ENCODE results near the gene HDDC3.
A peak's percentile ranks its signal among the peaks of the same experiment; 100 is the strongest.
"Not testable (repeated sequence)": the region's sequence is repeated elsewhere in the genome, so short reads cannot be mapped to it uniquely, and the experiment has no call there.

Gene HDDC3

DNA sequence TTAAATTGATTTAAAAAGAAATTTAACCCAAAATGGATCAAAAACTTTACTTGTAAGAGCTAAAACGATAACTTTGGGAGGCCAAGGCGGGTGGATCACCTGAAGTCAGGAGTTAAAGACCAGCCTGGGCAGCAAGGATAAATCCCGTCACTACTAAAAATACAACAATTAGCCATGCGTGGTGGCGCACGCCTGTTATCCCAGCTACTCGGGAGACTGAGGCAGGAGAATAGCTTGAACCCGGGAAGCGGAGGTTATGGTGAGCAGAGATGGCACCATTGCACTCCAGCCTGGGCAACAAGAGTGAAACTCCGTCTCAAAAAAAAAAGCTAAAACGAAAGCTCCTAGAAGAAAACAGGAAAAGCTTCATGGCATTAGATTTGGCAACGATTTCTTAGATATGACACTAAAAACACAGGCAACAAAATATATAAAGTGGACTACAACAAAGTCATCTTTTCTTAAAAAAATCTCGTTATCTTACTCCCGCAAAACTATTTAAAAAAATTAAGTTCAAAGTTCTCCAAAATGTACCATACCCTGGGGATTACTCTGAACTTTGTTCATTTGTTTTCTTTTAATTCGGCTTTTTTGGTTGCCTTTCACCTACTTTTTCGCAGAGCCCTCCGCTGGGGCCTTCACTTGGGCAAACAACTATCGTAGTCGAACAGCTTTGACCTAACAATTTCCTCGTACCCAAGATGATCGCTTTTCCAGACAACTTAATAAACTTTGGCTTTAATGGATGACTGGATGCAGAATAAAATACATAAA is 2.9 kb downstream of the HDDC3 start:
- no peak for DNase-seq

DNA sequence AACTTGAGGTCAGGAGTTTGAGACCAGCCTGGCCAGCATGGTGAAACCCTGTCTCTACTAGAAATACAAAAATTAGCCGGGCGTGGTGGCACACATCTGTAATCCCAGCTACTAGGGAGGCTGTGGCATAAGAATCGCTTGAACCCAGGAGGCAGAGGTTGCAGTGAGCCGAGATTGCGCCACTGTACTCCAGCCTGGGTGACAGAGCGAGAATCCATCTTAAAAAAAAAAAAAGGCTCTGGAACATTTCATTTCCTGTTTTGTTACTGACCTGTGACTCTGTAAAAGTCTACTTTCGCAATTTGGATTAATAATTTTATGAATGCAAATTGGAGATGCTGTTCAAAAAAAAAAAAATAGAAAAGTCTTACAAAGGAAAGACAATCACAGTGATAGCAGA is 4.2 kb downstream of the HDDC3 start:
- not testable (repeated sequence) for DNase-seq

DNA sequence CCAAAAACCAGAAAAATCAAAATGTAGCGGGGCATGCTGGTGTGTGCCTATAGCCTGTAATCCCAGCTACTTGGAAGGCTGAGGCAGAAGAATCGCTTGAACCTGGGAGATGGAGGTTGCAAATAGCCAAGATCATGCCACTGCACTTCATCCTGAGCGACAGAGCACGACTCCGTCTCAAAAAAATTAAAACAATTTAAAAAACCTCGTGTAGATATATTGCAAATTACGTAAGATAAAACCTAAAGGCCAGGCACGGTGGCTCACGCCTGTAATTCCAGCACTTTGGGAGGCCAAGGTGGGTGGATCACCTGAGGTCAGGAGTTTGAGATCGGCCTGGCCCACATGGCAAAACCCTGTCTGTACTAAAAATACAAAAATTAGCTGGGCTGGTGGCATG is 5.6 kb downstream of the HDDC3 start:
- not testable (repeated sequence) for DNase-seq

DNA sequence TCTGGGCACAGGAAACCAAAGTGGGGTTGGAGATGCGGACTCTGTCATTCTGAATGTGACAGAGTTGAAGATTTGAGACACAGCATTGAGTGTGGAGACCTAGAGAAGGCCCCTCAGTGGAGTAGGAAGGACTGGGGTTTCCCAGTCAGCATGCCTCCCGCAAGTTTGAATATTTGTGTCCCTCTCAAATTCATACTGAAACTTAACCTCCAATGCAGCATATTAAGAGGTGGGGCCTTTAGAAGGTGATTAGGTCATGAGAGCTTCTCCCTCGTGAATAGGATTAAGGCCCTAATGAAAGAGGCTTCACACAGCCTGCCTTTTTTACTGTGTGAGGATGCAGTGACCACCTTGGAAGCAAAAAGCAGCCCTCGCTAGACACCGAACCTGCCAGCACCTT is 8.0 kb downstream of the HDDC3 start:
- no peak for DNase-seq

DNA sequence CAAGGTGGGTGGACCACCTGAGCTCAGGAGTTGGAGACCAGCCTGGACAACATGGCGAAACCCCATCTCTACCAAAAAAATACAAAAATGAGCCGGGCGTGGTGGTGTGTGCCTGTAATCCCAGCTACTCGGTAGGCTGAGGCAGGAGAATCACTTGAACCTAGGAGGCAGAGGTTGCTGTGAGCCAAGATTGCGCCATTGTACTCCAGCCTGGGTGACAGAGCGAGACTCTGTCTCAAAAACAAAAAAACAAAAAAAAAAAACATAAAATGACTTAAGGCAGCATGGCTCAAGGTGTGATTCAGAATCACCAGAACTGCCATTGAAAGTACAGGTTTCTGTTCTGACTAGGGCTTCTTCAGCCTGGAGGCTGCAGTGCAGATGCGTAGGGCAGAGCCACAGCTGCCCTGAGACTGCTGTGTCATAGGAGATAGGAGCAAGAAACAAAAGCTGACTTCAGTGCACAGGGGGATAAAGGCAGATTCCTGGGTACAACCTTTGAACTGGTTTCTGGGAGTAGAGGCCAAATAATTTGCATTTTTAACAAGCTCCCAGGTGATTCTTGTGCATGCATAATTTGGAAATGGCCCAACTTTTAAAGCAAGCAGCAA is 9.5 kb downstream of the HDDC3 start:
- not testable (repeated sequence) for DNase-seq

DNA sequence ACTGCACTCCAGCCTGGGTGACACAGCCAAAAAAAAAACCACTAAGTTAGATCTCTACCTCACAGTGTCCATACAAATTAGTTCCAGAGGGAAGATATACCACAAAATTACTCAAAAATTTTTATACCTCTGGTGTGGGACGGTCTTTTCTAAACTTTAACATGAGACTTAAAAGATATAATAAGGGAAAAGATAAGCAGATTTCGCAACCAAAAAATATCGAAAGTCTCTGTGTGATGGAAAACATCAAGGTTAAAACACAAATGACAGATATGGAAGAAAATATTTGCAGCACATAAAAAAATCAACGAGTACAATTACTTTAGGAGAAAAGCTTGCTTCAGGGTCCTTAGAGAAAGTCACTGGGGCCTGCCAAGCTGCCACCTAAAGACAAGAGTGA is 10.5 kb downstream of the HDDC3 start:
- DNase-seq = no peak

DNA sequence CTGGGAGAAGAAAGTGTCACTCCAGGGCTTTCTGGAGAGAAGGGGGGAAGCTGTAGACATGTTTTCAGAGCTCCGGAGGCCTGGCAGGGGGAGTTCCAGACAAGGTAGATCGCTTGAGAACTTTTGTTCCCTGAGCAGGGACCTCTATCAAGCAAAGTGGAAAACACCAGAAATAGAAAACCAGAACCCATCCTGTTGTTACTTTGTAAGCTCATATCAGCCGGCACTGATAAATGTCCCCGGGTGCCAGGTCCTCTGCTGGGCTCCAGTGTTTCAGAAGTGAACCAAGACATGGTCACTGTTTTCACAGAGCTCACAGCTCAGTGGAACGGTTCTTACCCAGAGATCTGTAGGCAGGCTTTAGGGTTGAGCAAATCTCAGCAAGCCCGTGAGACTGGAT is 13.5 kb downstream of the HDDC3 start:
- no peak for DNase-seq

DNA sequence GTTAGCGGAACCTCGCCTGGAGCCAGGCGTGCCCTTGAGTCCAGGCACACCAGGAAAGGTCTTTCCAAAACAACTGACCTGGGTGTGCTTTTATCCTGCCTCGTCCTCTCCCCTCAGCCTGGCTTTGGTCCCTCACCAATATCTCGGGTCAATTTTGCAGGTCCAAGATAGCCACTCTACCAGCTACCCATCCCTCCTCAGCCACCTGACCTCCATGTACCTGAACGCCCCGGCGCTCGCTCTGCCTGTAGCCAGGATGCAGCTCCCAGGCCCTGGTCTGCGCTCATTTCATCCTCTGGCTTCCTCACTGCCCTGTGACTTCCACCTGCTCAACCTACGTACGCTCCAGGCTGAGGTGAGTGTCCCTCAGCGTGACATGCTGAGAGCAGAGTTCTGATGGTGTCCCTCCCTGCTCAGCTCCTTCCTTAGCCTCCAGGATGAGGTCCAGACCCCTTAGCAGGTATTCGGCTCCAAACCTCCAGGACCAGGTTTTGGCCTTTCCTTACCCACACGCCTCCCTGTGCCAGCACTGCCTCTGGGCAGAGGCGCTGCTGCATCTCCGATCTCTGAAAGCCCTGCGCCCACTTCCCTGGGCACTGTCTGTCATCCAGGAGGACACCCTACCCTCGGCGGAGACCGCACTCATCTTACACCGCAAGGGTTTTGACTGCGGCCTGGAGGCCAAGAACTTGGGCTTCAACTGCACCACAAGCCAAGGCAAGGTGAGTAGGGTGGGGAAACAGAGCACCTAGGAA is 14.1 kb downstream of the HDDC3 start:
- no peak for DNase-seq

DNA sequence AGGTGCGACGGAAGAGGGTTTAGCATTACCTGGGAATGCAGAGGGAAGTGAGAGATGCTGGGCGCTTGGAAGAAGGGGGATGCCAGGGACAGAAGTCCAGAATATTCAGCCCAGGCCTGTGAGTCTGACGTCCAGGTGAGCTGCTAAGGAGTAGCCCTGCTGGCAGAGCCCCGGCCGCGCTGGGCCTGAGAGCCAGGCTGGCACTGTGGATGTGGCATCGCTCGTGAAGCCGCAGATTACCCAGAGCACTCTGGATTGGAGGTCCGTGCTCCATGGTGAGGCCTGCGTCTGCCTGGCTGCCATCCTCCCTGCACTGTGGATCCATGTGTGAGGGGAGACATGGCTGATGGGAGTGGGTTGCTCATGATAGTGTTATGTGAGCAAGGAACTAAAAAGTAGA is 14.8 kb downstream of the HDDC3 start:
- DNase-seq = no peak

DNA sequence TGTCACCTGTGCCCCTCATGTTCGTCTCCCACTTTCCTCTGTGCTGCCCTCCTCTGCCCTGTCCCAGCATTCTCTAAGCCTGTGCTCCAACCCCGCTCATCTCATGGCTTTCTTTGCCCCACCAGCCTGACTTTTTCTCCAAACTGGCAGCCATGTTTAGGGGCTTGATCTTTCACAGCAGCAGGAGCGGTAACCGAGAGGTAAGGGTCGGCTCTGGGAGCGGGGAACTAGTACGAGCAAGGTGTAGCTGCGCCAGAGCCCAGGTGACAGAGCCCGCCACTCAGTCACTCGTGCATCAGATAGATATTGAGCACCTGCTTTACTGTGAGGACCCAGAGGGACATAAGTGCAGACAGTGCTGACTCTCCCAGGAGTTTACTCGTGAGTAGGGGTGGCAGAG is 15.9 kb downstream of the HDDC3 start:
- no peak for DNase-seq

DNA sequence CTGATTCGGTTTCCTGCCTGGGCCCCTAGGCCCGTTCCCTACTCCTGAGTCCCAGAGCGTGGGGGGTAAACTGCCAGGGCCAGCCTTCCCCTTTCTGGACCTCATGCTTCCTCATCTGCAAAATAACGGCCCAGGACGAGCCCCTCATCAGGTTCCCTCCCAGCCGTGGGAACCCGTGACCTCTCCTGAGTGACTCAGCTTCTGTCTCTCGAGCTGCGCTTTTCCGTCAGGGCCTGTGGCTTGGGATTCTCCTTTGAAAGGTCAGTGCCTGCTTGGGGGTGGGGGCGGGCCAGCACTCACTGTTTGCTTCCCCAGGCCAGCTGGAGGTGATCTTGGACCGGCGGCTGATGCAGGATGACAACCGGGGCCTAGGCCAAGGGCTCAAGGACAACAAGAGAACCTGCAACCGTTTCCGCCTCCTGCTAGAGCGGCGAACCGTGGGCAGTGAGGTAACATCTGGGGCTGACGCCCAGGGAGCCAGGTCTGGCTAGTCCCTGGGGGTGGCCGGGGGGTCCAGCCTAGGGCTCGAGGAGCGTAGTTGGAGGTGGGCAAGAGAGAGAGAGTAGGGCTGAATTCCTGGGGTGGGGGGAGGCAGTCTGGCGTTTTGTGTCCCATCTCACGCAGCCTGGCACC is 16.4 kb downstream of the HDDC3 start:
- peak; percentile 18 for DNase-seq

DNA sequence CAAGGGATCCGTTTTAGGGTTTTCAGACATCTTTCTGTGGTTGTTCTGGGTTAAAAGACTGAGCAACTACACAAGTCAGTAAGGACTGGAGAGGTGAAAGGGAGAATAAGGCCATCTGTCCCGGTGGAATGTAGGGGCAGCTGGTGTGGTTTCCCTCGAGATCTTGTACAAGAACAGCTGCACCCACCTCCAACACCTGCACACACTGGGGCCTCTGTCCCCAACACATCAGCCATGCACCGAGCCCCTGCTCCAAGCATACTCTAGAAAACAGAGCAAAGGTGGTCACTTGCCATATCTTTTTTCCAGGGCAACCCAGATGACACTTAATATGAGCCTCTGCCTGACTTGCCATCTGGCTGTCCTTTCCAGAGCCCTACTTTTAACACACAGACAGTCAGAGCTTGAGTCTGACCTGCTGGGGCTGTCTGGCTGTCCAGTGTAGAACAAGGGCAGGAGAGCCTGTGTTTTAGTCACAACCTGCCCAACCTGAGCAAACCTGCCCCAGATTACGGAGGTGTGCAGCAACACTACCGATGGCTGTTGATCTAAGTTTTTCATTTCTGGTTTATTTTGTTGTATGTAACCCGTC is 17.0 kb downstream of the HDDC3 start:
- DNase-seq = no peak

DNA sequence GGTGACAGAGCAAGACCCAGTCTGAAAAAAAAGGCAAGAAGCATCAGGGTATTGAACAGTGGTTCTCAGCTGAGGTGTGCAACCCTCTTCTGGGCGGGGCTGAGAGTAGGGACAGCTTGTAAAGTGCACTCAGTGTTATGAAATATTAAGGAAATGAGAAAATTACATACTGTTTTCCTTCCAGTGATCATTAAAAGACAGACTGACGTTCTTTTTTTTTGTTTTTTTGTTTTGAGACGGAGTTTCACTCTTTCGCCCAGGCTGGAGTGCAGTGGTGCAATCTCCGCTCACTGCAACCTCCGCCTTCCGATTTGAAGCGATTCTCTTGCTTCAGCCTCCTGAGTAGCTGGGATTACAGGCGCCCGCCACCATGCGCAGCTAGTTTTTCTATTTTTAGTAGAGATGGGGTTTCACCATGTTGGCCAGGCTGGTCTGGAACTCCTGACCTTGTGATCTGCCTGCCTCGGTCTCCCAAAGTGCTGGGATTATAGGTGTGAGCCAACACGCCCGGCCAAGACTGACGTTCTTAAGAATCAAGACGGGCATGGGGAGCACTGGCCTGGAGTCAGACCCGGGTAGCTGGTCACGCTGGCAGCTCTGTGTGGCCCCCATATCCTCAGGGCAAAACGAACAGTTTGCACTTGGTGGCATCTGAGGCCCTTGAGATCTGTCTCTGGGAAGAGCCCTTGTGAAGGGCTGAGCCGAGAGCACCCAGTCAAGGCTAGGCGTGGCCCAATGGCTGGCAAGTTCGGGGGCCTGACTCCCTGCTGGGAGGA is 17.9 kb downstream of the HDDC3 start:
- DNase-seq = no peak

DNA sequence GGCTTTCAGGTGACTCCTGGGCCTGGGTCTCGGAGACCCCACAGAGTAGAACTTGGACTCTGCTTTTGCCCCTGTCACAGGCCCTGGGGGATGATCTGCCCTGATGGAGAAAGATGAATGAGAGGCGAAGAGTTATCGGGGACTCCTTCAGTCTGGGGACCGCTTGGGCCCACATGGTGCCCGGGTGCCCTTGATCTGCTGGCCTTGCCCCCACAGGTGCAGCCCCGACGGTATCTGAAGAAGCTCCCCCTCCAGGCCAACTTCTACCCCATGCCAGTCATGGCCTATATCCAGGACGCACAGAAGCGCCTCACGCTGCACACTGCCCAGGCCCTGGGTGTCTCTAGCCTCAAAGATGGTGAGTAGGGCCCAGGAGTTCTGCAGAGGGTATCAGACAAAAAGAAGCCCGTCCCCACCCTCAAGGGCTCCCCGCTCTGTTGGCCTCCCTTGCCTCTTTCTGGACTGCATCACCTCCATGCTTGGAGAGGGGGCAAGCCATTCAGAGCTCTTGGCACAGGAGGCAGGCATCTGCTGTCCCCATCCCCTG is 18.9 kb downstream of the HDDC3 start:
- no peak for DNase-seq

DNA sequence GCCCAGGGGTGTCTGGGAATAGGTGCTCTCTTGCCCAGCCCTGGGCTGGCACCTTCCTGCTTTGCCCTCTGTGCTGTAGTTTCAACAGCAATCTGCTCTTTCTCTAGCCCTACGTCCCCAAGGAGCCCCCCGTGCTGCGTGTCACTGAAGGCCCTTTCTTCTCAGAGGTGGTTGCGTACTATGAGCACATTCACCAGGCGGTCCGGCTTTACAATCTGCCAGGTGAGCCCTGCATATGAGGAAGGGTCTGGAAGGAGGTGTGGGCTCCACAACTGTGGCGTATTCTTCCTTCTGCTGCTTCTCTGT is 19.6 kb downstream of the HDDC3 start:
- DNase-seq = no peak

DNA sequence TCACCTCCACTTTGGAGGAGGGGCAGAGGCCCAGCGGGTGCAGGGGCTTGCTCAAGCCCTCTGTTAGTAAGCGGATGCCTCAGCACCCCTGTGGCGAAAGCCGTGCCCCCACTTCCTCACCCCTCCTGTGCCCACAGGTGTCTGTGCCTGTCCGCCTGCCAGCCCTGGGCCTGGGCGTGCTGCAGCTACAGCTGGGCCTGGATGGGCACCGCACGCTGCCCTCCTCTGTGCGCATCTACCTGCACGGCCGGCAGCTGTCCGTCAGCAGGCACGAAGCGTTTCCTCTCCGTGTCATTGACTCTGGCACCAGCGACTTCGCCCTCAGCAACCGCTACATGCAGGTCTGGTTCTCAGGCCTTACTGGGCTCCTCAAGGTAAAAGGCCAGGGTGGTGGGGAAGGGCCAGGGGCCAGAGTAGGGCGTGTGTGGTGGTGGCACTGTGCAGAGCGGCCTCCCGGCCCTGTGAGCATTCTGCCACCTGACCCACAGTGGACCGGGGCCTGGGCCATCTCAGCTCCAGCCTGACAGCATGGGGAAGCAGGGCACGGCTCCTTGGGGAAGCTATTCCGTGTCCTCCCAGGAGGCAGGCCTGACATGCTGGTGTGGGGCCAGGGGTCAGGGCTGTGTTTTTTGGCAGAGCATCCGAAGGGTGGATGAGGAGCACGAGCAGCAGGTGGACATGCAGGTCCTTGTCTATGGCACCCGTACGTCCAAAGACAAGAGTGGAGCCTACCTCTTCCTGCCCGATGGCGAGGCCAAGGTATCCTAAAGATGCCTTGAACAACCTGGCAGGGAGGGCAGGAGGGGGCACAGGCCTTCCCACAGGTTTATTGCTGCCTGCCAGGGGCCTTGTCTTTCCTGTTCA is 20.2 kb downstream of the HDDC3 start:
- DNase-seq = no peak

DNA sequence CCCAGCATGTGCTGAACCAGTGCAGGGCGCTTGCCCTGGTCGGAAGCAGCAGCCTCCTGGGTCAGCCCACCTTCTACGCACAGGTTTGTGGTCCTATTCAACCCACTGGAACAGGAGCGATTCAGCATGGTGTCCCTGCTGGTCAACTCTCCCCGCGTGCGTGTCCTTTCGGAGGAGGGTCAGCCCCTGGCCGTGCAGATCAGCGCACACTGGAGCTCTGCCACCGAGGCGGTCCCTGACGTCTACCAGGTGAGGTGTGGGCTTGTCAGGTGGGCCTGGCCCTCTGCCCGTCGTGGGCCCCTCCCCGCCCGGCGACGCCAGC is 21.1 kb downstream of the HDDC3 start:
- DNase-seq = no peak

DNA sequence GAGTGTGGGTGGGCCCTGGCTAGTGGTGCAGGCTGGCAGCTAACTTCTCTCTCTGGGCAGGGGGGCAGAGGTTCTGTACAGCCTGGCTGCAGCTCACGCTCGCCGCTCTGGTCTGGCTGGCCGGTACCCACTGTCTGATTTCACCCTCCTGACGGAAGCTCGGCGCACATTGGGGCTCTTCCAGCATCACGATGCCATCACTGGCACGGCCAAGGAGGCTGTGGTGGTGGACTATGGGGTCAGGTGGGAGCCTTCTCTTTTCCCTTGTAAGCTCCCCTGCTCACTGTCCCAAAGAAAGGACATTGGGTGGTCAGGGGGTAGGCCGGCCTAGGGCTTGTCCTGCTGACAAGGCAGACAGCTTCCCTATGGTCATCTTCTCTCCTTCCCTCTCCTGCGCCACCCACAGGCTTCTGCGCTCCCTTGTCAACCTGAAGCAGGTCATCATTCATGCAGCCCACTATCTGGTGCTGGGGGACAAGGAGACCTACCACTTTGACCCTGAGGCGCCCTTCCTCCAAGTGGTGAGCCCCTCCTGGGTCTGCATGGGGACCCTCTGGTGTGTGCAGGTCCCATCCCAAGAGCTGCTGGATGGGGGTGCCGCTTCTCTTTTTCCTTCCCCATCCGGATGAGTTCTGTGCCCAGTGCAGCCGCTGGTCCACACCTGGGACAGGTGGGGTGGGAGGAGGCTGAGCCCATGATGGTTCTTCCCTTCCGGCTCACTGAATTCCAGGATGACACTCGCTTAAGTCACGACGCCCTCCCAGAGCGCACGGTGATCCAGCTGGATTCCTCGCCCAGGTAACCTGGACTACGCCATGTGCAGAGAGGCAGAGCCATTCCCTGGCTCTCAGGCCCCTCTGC is 21.7 kb downstream of the HDDC3 start:
- DNase-seq = no peak

DNA sequence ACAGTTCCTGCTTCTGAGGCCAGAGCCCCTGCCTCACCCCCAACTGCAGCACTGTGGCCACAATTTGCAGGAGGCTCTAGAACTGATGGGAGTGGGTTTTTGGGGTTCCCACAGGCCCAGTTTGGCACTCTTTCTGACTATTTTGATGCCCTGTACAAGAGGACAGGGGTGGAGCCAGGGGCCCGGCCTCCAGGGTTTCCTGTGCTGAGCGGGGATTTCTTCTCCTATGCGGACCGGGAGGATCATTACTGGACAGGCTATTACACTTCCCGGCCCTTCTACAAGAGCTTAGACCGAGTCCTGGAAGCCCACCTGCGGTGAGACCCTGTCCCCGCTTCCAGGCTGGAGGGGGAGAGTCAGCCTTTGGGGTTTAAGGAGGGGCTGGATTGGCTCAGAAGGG is 22.4 kb downstream of the HDDC3 start:
- no peak for DNase-seq

DNA sequence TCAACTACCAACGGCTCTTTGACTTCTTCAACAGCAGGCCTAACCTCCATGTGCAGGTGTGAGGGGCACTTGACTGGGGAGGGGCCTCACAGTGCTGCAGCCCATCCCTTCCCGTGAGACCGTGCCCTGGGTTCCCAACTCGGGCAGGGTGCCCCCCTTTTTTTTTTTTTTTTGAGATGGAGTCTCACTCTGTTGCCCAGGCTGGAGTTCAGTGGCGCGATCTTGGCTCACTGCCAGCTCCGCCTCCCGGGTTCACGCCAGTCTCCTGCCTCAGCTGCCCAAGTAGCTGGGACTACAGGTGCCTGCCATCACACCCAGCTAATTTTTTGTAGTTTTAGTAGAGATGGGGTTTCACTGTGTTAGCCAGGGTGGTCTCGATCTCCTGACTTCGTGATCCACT is 22.9 kb downstream of the HDDC3 start:
- not testable (repeated sequence) for DNase-seq
